CD8-positive, alpha-beta memory T cell (primary cell): ENCODE data around the gene TMEM30B. TPM values are rescaled to one million over a fixed set of nuclear protein-coding genes. Genes with fewer than 3 reads are reported as not detected.

Source experiments
- CTCF ChIA-PET: fragments of 350-600 bp; sonication (Branson Sonifier 250); formaldehyde crosslinking; loops from one replicate; lab custom pipeline; 2021; ENCODE audit warnings: antibody characterized with exemption; lab: Charles Lee
- POLR2A ChIA-PET: fragments of 350-600 bp; sonication (Branson Sonifier 250); formaldehyde crosslinking; loops from one replicate; lab custom pipeline; 2021; ENCODE audit warnings: antibody characterized with exemption; lab: Charles Lee
- DNase-seq, 5 donors: peaks; one replicate each; pipeline versions ENCODE4 v3.0.0 to v3.0.0-alpha.2; 2020 to 2022; ENCODE audit warnings: mixed read lengths in 1 of 5
- H3K27ac ChIP-seq: one replicate; pipeline ENCODE4 v1.7.0; 2013; ENCODE audit warnings: low read depth, mild to moderate bottlenecking, low read length, moderate library complexity
- H3K27me3 ChIP-seq: 2 replicates; pipeline ENCODE4 v1.7.0; 2013; ENCODE audit warnings: low read length, mild to moderate bottlenecking; ENCODE audit not compliant: insufficient read depth, poor library complexity, severe bottlenecking
- H3K36me3 ChIP-seq: 2 replicates; pipeline ENCODE4 v1.7.0; 2013; ENCODE audit warnings: mild to moderate bottlenecking, low read length, moderate library complexity; ENCODE audit not compliant: insufficient read depth
- H3K4me1 ChIP-seq: 2 replicates; pipeline ENCODE4 v1.7.0; 2013; ENCODE audit warnings: mild to moderate bottlenecking, low read length, moderate library complexity; ENCODE audit not compliant: insufficient read depth
- H3K4me3 ChIP-seq: 2 replicates; pipeline ENCODE4 v1.7.0; 2013; ENCODE audit warnings: mild to moderate bottlenecking, low read length
- H3K9me3 ChIP-seq: 2 replicates; pipeline ENCODE4 v1.7.0; 2013; ENCODE audit warnings: mild to moderate bottlenecking, low read length
- H3K27ac Mint-ChIP-seq, 8 donors: one replicate each; pipeline ENCODE4 v1.8.0; 2020 to 2021; ENCODE audit warnings: mixed read lengths in 8 of 8, mild to moderate bottlenecking in 6 of 8, inconsistent platforms in 3 of 8, moderate library complexity in 3 of 8
- H3K27me3 Mint-ChIP-seq, 2 donors: one replicate each; pipeline ENCODE4 v1.8.0; 2020 to 2021; ENCODE audit warnings: mixed read lengths in 2 of 2, mild to moderate bottlenecking in 1 of 2, moderate library complexity in 1 of 2
- H3K36me3 Mint-ChIP-seq, 3 donors: one replicate each; pipeline ENCODE4 v1.8.0; 2020 to 2021; ENCODE audit warnings: mixed read lengths in 3 of 3, inconsistent platforms in 1 of 3, mild to moderate bottlenecking in 1 of 3
- H3K4me1 Mint-ChIP-seq, 3 donors: one replicate each; pipeline ENCODE4 v1.8.0; 2020 to 2021; ENCODE audit warnings: mixed read lengths in 3 of 3, inconsistent platforms in 1 of 3, mild to moderate bottlenecking in 1 of 3
- H3K4me3 Mint-ChIP-seq, 7 donors: one replicate each; pipeline ENCODE4 v1.8.0; 2020 to 2021; ENCODE audit warnings: mixed read lengths in 7 of 7, mild to moderate bottlenecking in 6 of 7, moderate library complexity in 4 of 7, inconsistent platforms in 2 of 7
- H3K9me3 Mint-ChIP-seq, 5 donors: one replicate each; pipeline ENCODE4 v1.8.0; 2020 to 2022; ENCODE audit warnings: mixed read lengths in 5 of 5, mild to moderate bottlenecking in 3 of 5, moderate library complexity in 2 of 5, inconsistent platforms in 1 of 5
- polyA plus RNA-seq: library from polyadenylated mRNA; unstranded; fragments of 300-500 nt; fragmentation: Illumina TruSeq; gene quantifications from one replicate; pipeline ENCODE4 v1.2.3, GENCODE V29; 2021
- total RNA-seq, 2 experiments: library from RNA; stranded (reverse); gene quantifications; one replicate each; pipeline ENCODE4 v1.2.3, GENCODE V29; 2021

TMEM30B gene
- total and polyA plus RNA-seq, 3 experiments from 2014 or later: 1.7 to 6.5 (median 1.9) TPM

DNA sequence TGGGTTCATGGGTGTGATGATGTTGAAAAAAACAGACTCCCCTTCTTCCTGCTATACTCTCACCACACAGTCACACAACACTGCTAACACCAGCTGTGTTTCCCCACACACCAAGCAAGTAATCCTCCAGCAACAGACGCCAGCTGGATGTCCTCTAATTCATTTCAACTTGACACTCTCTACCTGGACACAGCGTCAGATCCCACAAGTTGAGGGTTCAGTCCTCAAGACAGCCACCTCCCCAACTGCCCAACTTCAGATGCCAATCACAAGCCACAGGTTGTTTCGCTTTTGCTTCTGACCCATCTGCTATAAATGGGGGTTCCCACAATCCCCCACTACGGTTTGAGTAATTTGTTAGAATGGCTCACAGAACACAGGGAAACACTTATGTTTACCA lies 49.3 kb downstream of the TMEM30B start:
- DNase-seq: no peak
- no peaks in the 10 kb centered on the region for H3K36me3 Mint-ChIP-seq
- Histone ChIP-seq H3K27ac (no peak overlapping the region), H3K36me3 (no peaks in the 10 kb centered on the region), H3K9me3 (no peaks in the 10 kb centered on the region), H3K4me1 (no peaks in the 10 kb centered on the region), H3K27me3 (peaks cover 4% of the 10 kb centered on the region), H3K4me3 (no peak overlapping the region)
- ChIA-PET POLR2A (no interaction called here), CTCF (no interaction called here)
- H3K27me3 Mint-ChIP-seq: peaks cover 24 to 61% of the 10 kb centered on the region in 2 donors
- H3K4me3 Mint-ChIP-seq: no peak overlapping the region
- H3K27ac Mint-ChIP-seq: no peak overlapping the region
- H3K9me3 Mint-ChIP-seq: no peaks in the 10 kb centered on the region
- H3K4me1 Mint-ChIP-seq: no peaks in the 10 kb centered on the region

DNA sequence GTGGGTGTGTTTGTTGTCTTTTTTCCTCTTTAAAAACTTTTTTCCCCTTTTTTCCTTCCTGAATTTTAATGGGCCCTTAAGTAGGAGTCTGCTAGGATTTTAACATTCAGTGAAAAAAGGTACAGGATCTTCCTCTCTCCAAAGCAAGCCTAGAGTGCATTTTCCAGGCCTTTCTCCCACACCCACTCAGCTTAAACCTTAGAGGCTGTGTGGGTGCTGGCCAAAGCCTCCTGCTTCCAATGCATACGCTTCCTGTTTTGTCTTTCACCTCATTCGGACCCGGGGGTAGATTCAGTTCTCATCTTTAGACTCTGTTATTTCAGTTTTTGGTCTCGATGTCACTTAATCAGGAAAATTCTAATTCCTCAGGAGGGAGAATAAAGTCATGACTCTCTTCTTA lies 51.2 kb downstream of the TMEM30B start:
- Histone ChIP-seq H3K27ac (no peak overlapping the region), H3K4me3 (no peak overlapping the region), H3K27me3 (peaks cover 1% of the 10 kb centered on the region), H3K9me3 (no peaks in the 10 kb centered on the region), H3K36me3 (no peaks in the 10 kb centered on the region), H3K4me1 (no peaks in the 10 kb centered on the region)
- no peak for DNase-seq
- Mint-ChIP-seq H3K27me3 (peaks cover 16 to 60% of the 10 kb centered on the region in 2 donors), H3K4me1 (no peaks in the 10 kb centered on the region), H3K36me3 (no peaks in the 10 kb centered on the region), H3K27ac (no peak overlapping the region), H3K4me3 (no peak overlapping the region), H3K9me3 (no peaks in the 10 kb centered on the region)
- POLR2A ChIA-PET: no interaction called here
- CTCF ChIA-PET: no interaction called here

DNA sequence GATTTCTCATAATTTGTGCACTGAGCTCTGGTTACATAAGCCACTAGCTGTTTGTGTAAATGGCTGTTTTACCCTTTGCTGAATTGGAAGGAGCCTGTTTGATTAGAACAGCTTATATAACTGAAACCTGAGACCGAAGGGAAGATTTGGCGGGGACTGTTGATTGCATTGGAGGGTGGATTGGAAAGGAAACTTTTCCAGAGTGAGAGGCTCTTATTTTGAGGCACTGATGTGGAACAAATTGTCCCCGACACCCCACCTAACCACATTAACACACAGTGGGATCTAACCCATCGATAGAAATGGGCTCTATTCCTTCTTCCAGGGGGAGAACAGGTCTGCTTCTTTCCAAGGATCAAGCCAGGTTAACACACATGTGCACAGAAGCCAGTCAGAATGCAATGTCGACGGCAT lies 51.7 kb downstream of the TMEM30B start:
- Histone ChIP-seq H3K27me3 (no peaks in the 10 kb centered on the region), H3K36me3 (no peaks in the 10 kb centered on the region), H3K4me3 (no peak overlapping the region), H3K9me3 (no peaks in the 10 kb centered on the region), H3K27ac (no peak overlapping the region), H3K4me1 (no peaks in the 10 kb centered on the region)
- DNase-seq: no peak
- H3K27ac Mint-ChIP-seq: no peak overlapping the region
- CTCF ChIA-PET: no interaction called here
- H3K27me3 Mint-ChIP-seq: peaks cover 18 to 60% of the 10 kb centered on the region in 2 donors
- no peaks in the 10 kb centered on the region for H3K4me1 Mint-ChIP-seq
- no peaks in the 10 kb centered on the region for H3K9me3 Mint-ChIP-seq
- H3K4me3 Mint-ChIP-seq: no peak overlapping the region
- H3K36me3 Mint-ChIP-seq: no peaks in the 10 kb centered on the region
- POLR2A ChIA-PET: no interaction called here

DNA sequence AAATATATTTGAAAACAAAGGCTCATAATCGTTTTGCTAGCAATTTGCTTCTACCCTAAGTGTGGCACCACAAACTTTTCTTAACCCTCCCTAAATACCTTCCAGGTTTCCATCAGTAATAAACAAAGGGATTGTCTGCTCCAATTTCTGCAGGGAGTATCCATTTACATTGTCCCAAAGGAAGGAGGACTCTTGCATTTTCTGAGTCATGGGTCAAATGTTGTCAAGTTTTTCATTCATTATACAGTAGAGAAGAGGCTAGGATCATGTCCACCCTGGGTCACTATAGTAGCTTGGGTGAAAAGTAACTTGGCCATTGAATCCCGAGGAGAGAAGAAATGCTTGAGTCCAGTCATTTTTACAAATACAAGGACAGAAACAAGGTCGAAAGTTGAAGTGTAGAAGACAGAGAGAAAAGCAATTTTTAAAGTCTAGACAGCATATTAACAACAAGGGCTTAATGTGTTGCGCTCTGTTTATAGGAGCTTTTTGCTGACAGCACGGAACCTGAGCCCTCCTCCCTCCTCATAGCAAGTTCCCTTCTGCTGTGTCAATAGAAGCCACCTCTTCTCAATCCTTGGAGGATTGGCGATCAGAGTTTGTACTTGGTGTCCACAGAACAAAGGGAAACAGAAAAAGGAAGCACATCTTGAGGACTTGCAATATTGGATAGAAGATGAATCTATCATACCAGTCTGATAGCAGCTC lies 53.1 kb downstream of the TMEM30B start:
- no peak overlapping the region for H3K4me3 Mint-ChIP-seq
- CTCF ChIA-PET: no interaction called here
- Histone ChIP-seq H3K9me3 (no peaks in the 10 kb centered on the region), H3K4me1 (no peaks in the 10 kb centered on the region), H3K27me3 (peaks cover 7% of the 10 kb centered on the region), H3K36me3 (no peaks in the 10 kb centered on the region), H3K4me3 (no peak overlapping the region), H3K27ac (no peak overlapping the region)
- no peak for DNase-seq
- no peaks in the 10 kb centered on the region for H3K4me1 Mint-ChIP-seq
- peak overlapping the region in 1 of 8 donors; percentile 55 for H3K27ac Mint-ChIP-seq
- POLR2A ChIA-PET: no interaction called here
- no peaks in the 10 kb centered on the region for H3K36me3 Mint-ChIP-seq
- no peaks in the 10 kb centered on the region for H3K9me3 Mint-ChIP-seq
- peaks cover 18 to 58% of the 10 kb centered on the region in 2 donors for H3K27me3 Mint-ChIP-seq

Other genes starting within 250 kb of the TMEM30B start
- gene PRKCH, start 40.2 kb upstream of the TMEM30B start, total RNA-seq: 100 to 1,000 TPM; 165 to 166 TPM
- 369 TPM for gene PRKCH, start 40.2 kb upstream of the TMEM30B start, polyA plus RNA-seq